WI38 (cell line): ENCODE measurements around the gene FYN.

Experiments used
- H3K4me3 ChIP-seq: 2 replicates; pipeline ENCODE4 v1.5.1; 2011; ENCODE audit warnings: low read depth, mild to moderate bottlenecking, control low read depth, low read length
- TF ChIP-seq, protein P1 (sequence below): IDR thresholded peaks from 2 replicates; pipeline ENCODE4 v1.5.1; 2012; ENCODE audit warnings: low read depth, mild to moderate bottlenecking, control low read depth, low read length

Gene FYN

DNA sequence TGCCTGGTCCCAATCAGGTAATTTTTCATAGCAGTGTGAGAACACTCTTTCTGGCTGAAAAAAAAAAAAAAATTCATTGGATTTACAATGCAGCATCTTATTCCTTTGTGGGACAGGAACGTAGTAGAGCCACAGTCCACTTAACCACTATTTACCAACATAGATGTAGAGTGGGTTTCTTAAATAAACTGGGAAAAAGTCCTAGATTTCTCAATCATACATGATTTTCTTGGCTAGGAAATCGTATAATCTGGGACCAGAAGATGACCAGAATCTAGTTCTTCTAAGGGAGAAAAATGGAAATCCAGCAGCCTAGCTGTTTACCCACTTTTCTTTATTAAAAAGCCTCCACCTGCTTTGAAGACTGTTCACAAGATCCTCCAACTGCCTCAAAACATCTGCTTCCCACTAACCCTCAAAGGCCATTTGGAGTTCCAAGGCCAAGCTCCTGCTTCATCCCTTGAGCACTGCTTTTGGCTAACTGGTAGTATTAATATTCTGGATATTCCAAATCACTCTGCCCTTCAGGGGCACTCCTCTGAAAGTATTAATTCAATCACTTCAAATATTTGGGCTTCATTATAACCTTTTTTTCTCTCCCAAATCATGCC, 70.4 kb downstream of the FYN start:
- TF ChIP-seq, protein P1, sequence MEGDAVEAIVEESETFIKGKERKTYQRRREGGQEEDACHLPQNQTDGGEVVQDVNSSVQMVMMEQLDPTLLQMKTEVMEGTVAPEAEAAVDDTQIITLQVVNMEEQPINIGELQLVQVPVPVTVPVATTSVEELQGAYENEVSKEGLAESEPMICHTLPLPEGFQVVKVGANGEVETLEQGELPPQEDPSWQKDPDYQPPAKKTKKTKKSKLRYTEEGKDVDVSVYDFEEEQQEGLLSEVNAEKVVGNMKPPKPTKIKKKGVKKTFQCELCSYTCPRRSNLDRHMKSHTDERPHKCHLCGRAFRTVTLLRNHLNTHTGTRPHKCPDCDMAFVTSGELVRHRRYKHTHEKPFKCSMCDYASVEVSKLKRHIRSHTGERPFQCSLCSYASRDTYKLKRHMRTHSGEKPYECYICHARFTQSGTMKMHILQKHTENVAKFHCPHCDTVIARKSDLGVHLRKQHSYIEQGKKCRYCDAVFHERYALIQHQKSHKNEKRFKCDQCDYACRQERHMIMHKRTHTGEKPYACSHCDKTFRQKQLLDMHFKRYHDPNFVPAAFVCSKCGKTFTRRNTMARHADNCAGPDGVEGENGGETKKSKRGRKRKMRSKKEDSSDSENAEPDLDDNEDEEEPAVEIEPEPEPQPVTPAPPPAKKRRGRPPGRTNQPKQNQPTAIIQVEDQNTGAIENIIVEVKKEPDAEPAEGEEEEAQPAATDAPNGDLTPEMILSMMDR: no peak
- H3K4me3 ChIP-seq: no peak overlapping the region

DNA sequence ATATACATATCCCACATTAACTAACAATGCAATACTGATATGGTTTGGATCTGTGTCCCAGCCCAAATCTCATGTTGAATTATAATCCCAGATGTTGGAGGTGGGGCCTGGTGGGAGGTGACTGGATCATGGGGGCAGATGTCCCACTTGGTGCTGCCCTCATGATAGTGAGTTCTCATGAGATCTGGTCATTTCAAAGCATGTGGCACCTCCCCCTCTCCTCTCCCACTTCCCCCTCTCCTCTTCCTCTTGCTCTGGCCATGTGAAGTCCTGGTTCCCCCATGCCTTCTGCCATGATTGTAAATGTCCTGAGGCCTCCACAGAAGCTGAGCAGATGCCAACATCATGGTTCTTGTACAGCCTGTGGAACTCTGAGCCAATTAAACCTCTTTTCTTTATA, 71.2 kb downstream of the FYN start:
- H3K4me3 ChIP-seq: no peak overlapping the region
- TF ChIP-seq, protein P1: no peak

DNA sequence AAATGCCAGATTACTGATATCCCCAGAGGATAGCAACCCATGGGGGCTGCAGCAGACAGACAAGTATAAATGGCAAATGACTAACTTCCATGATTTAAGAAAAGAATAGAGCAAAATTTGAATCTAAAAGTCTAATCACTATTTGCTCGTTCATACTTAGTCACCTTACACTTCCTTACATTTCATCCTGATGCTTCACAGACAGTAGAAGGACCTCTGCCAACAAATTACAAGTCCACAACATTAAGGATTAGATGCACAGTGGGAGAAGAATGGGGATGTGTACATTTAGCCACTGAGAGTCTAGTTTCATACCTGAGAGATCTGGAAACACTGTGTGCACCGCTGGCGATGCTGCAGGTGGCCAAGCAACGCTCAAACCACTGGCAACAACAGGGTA, 72.4 kb downstream of the FYN start:
- no peak overlapping the region for H3K4me3 ChIP-seq
- TF ChIP-seq, protein P1: no peak

DNA sequence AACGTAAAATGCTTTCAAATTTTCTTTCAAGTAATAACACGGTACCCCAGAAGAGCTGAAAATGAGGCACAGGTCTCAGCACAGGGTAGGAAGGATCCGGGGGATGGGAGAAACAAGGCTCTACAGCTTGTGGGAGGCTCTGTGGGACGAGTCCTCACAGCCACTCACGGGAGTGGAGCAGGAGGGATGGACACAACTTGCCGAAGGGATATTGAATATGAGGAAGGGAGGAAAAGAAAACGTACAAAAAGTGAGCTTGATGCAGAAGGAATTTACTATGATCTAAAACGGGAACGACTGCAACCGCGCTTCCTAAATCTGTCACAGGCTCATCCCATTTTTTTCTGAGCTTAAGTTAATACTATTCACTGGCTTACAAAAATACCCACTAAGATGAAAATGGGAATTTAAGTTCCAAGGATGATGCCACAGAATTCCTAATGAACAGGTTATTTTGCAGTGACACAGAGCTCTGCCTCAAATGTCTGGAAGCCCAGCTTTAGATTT, 72.9 kb downstream of the FYN start:
- H3K4me3 ChIP-seq: no peak overlapping the region
- TF ChIP-seq, protein P1: no peak

DNA sequence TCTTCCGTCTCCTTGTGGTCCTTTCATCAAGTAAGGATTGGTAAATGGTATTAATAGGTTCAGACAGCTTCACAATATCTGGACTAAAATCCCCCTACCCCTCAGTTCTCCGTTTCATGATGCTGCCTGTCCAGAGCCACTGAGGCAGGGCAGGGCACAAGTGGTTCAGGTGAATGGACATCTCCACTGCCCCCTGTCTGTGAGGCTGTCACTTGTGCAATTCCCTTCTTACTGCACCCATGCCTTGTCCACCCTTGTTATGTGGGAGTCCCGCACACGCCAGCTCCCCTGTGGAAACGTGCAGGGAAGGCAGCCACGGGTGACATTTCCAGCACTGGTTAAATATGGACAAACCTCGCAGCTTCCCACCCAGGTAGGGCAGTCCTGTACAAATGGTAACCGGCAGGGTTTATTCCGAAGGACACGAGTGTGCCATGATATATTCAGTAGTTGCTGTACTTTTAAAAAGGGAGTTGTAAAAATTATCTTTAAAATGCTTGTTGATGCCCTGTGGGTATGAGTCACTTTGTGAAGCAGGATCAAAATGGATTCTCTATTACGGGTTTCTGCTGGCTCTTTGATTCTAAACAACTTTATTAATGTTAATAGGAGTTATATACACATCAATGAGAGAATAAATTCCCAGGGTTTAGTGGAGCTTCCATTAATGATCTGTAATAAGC, 73.5 kb downstream of the FYN start:
- H3K4me3 ChIP-seq: no peak overlapping the region
- TF ChIP-seq, protein P1: no peak

DNA sequence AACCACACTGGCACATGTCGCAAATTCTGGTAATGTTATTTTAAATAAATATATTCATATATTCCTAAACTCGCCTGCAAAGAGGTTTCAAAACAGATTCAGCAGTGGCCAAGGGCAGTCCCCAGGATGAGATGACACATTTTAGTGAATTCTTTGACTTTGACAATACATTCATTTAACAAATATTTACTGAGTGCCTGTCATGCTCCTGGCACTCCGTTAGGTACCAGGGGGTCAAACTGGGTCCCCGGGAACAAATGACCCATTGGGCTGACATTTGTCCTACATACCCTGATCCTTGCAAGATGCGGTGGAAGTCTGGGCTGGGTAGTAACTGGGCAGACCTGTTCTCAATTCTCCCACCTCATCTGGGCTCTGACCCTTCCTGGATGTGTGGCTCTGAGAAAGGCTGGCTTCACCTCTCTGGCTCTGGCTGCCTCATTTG, 74.9 kb downstream of the FYN start:
- TF ChIP-seq, protein P1: no peak
- H3K4me3 ChIP-seq: no peak overlapping the region

DNA sequence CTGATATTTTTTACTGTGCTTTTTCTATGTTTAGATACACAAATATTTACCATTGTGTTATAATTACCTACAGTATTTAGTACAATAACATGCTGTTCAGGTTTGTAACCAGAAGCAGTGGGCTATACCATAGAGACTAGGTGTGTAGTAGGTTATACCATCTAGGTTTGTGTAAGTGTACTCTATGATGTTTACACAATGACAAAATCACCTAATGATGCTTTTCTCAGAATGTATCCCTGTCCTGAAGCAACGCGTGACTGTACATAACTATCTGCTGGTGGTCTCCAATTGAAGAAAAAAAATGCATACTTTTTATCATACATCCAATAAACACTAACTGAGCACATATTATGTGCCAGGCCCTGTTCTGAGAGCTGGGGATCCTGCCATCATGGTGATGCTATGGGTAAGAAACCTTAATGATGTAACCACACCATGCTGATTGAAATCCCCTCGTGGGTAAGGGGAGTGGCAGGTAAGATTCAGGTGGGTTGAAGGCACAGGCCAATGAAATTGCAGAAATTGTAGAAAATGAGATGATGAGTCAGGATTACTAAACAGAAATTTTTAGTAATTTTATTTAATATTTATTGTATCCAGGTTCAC, 76.8 kb downstream of the FYN start:
- TF ChIP-seq, protein P1: no peak
- no peak overlapping the region for H3K4me3 ChIP-seq
